ENCODE results near the gene STPG2. TPM values are rescaled to one million over a fixed set of nuclear protein-coding genes. Genes with fewer than 3 reads are reported as not detected.

Gene STPG2
- total RNA-seq (2014; rRNA removed; shearing (Covaris generic)) (0.32 TPM in 1 of 2 replicates, not detected in the other), polyA plus RNA-seq (2016; fragmentation: Nextera tagmentation; extraction: Ambion mirVana) (0.19 TPM in 1 of 2 replicates, not detected in the other)

DNA sequence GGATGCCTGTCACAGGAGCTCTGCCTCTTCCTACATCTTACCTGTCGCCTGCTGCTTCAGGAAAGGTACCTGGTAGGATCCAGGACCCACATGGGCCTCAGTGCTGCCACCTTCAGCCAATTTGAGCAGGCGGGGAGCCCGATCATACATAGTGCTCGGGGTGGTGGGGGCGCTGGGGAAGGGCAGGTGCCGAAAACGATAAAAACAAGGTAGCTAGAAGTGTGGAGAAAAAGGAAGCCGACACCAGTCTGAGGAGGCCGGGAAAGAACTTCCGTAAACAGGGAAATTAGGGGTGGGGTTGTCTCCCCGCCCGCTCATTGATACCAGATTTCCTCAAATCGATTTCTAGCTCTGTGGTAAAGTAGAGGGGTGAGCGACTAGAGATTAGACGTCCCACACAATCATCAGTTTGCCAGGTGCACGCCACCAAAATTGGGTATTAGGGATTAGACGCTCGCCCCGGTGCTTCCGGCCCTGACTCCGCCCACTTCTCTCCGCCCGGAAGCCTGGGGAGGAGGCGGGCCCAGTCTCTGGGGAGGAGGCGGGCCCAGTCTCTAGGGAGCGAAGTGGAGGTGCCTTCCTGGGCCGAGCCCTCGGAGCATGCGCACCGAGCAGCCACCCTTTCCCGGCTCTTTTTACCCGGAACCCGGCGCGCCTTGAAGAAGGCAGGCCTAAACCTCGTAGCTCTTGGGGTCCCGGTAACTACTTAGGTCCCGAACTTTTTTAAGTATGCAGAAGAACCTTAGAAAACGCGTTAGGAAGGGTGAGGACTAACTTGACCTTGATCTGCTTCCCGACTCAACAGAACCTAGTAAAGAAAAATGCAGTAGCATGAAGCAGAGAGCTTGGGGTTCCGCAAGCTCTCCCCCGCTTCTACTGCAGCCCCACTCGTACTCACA lies at the start of gene STPG2:
STPG2 (minus strand) TSS at position 476 of the 899 bp plus-strand sequence.
- Histone ChIP-seq H4K20me1 (ENCODE audit: insufficient read depth) (no peaks in the 10 kb centered on the region), H3K9ac (peak within 1 kb of the TSS; percentile 78), H3K4me1 (ENCODE audit: insufficient read depth) (peaks cover 10% of the 10 kb centered on the region; the same call in 1 of the 2 replicates), H3K9me3 (ENCODE audit: low read depth) (no peaks in the 10 kb centered on the region), H3K4me2 (ENCODE audit: unreplicated experiment) (peak within 1 kb of the TSS; percentile 89), H3K9me2 (ENCODE audit: insufficient read depth) (no peaks in the 10 kb centered on the region), H3F3A (ENCODE audit: insufficient read depth) (no peaks in the 10 kb centered on the region), H3K27me3 (replicated peaks; ENCODE audit: insufficient read depth) (no peaks in the 10 kb centered on the region), H3K4me3 (peak within 1 kb of the TSS; percentile 77), H3K79me2 (ENCODE audit: insufficient read depth) (no peaks in the 10 kb centered on the region), H3K27ac (peak within 1 kb of the TSS; percentile 26), H2AFZ (peak within 1 kb of the TSS; percentile 100), H3K36me3 (ENCODE audit: low read depth) (no peaks in the 10 kb centered on the region)
- in situ Hi-C loops (cut with MboI), result no loop called here
- TF ChIP-seq EZH2 (IDR thresholded peaks at IDR 0.05; ENCODE audit: insufficient read depth, poor library complexity, severe bottlenecking), result no peak
- no peak for TF ChIP-seq EZH2phosphoT487 (IDR thresholded peaks at IDR 0.05; ENCODE audit: insufficient read depth, low read depth)
- peak; percentile 95 for DNase-seq
- 3 to 5% methylated on average over 42 to 44 of the region's 44 CpGs for WGBS, 2 experiments (ENCODE audit: low coverage in 1 of 2, low lambda C conversion rate in 2 of 2, missing lambda C conversion rate in 2 of 2)

DNA sequence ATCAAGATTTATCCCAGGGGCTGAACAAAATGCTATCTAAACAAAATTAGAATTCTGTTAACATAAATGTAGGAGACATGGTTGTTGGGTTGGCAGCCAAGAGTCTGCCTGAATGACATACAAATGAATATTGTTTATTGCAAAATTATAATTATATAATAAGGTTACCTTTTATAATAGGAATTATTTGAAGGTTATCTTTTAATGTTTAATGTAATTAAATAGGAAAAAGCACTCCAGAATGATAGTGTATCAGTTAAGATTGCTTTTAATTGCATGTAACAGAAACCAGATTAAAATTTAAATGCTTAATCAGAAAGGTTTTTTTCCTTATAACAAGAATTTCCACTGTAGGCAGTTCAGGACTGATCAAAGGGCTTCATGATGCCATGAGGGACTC lies 42.0 kb upstream of the STPG2 start:
- no peaks in the 10 kb centered on the region for H3K9me3 ChIP-seq (ENCODE audit: low read depth)
- no peak for DNase-seq
- H3F3A ChIP-seq (ENCODE audit: insufficient read depth), result no peaks in the 10 kb centered on the region
- no peak overlapping the region for H3K27ac ChIP-seq
- H3K79me2 ChIP-seq (ENCODE audit: insufficient read depth), result no peaks in the 10 kb centered on the region
- no peaks in the 10 kb centered on the region for H3K36me3 ChIP-seq (ENCODE audit: low read depth)
- no peak overlapping the region for H3K9ac ChIP-seq
- in situ Hi-C loops (cut with MboI), result no loop called here
- no peak overlapping the region for H2AFZ ChIP-seq
- TF ChIP-seq EZH2 (IDR thresholded peaks at IDR 0.05; ENCODE audit: insufficient read depth, poor library complexity, severe bottlenecking), result no peak
- no peak for TF ChIP-seq EZH2phosphoT487 (IDR thresholded peaks at IDR 0.05; ENCODE audit: insufficient read depth, low read depth)
- H3K4me1 ChIP-seq (ENCODE audit: insufficient read depth), result no peaks in the 10 kb centered on the region
- no peak overlapping the region for H3K4me2 ChIP-seq (ENCODE audit: unreplicated experiment)
- no peaks in the 10 kb centered on the region for H4K20me1 ChIP-seq (ENCODE audit: insufficient read depth)
- H3K4me3 ChIP-seq, result no peak overlapping the region
- no peaks in the 10 kb centered on the region for H3K9me2 ChIP-seq (ENCODE audit: insufficient read depth)
- no peaks in the 10 kb centered on the region for H3K27me3 ChIP-seq (replicated peaks; ENCODE audit: insufficient read depth)

DNA sequence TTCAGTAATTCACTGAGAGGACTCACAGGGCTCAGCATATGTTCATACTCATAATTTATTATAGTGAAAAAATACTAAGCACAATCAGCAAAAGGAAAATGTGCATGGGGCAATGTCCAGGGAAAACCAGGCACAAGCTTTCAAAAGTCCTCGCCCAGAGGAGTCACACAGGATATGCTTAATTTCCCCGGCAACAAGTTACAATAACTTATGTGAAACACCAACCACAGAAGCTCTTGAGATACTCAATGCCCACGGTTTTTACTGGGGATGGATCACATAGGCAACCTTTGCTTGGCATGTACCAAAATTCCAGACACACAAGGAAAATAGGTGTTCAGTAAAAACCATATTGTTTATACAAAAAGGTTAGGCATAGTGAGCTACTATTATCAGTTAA lies 38.5 kb upstream of the STPG2 start:
- H3K9ac ChIP-seq, result no peak overlapping the region
- no peaks in the 10 kb centered on the region for H3K27me3 ChIP-seq (replicated peaks; ENCODE audit: insufficient read depth)
- WGBS, 2 experiments (ENCODE audit: low coverage in 1 of 2, low lambda C conversion rate in 2 of 2, missing lambda C conversion rate in 2 of 2), result 28 to 32% methylated on average over 3 of the region's 3 CpGs
- H3K79me2 ChIP-seq (ENCODE audit: insufficient read depth), result no peaks in the 10 kb centered on the region
- H3K9me3 ChIP-seq (ENCODE audit: low read depth), result no peaks in the 10 kb centered on the region
- H3K9me2 ChIP-seq (ENCODE audit: insufficient read depth), result no peaks in the 10 kb centered on the region
- in situ Hi-C loops (cut with MboI), result no loop called here
- no peaks in the 10 kb centered on the region for H4K20me1 ChIP-seq (ENCODE audit: insufficient read depth)
- no peaks in the 10 kb centered on the region for H3K4me1 ChIP-seq (ENCODE audit: insufficient read depth)
- no peak overlapping the region for H3K4me3 ChIP-seq
- no peak for TF ChIP-seq EZH2phosphoT487 (IDR thresholded peaks at IDR 0.05; ENCODE audit: insufficient read depth, low read depth)
- TF ChIP-seq EZH2 (IDR thresholded peaks at IDR 0.05; ENCODE audit: insufficient read depth, poor library complexity, severe bottlenecking), result no peak
- H2AFZ ChIP-seq, result no peak overlapping the region
- peak; percentile 48 for DNase-seq
- H3K4me2 ChIP-seq (ENCODE audit: unreplicated experiment), result no peak overlapping the region
- H3K36me3 ChIP-seq (ENCODE audit: low read depth), result no peaks in the 10 kb centered on the region
- H3K27ac ChIP-seq, result no peak overlapping the region
- no peaks in the 10 kb centered on the region for H3F3A ChIP-seq (ENCODE audit: insufficient read depth)

DNA sequence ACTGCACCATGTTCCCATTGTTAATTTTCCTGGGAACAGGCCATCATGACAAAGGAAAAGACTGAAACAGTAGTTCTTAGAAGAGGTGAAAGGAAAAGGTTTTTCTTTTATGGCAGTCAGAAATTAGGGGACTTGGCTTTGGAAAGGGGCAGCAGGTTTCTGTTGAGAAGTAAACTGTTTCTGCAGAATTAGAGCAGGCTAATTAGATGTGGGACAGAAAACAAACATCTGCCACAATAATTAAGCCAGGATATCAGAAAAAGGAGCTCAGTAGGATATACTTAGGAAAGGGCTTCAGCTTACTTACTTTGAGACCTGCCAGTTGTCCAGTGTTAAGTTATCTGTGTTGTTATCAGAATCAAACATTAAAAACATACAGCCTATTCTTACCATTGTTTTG lies 36.7 kb upstream of the STPG2 start:
- in situ Hi-C loops (cut with MboI), result no loop called here
- H3K79me2 ChIP-seq (ENCODE audit: insufficient read depth), result no peaks in the 10 kb centered on the region
- H3K36me3 ChIP-seq (ENCODE audit: low read depth), result no peaks in the 10 kb centered on the region
- no peaks in the 10 kb centered on the region for H3K4me1 ChIP-seq (ENCODE audit: insufficient read depth)
- H4K20me1 ChIP-seq (ENCODE audit: insufficient read depth), result no peaks in the 10 kb centered on the region
- no peaks in the 10 kb centered on the region for H3F3A ChIP-seq (ENCODE audit: insufficient read depth)
- H3K27me3 ChIP-seq (replicated peaks; ENCODE audit: insufficient read depth), result no peaks in the 10 kb centered on the region
- no peak overlapping the region for H3K4me3 ChIP-seq
- TF ChIP-seq EZH2phosphoT487 (IDR thresholded peaks at IDR 0.05; ENCODE audit: insufficient read depth, low read depth) (no peak), EZH2 (IDR thresholded peaks at IDR 0.05; ENCODE audit: insufficient read depth, poor library complexity, severe bottlenecking) (no peak)
- H3K4me2 ChIP-seq (ENCODE audit: unreplicated experiment), result no peak overlapping the region
- H3K9me3 ChIP-seq (ENCODE audit: low read depth), result no peaks in the 10 kb centered on the region
- DNase-seq, result no peak
- no peak overlapping the region for H3K27ac ChIP-seq
- H3K9me2 ChIP-seq (ENCODE audit: insufficient read depth), result no peaks in the 10 kb centered on the region
- H2AFZ ChIP-seq, result no peak overlapping the region
- H3K9ac ChIP-seq, result no peak overlapping the region
